CD4-positive, alpha-beta memory T cell (primary cell): ENCODE results near the gene SLC35F3. TPM values are rescaled to one million over a fixed set of nuclear protein-coding genes. Genes with fewer than 3 reads are reported as not detected.

Experiments used
- CTCF ChIA-PET: fragments of 350-600 bp; sonication (Branson Sonifier 250); formaldehyde crosslinking; loops from one replicate; lab custom pipeline; 2021; ENCODE audit warnings: inconsistent platforms; ENCODE audit not compliant: partially characterized antibody; lab: Charles Lee
- POLR2A ChIA-PET: fragments of 350-600 bp; sonication (Branson Sonifier 250); formaldehyde crosslinking; loops from one replicate; lab custom pipeline; 2021; ENCODE audit not compliant: partially characterized antibody; lab: Charles Lee
- DNase-seq, 5 donors: peaks; one replicate each; pipeline versions ENCODE4 v3.0.0 to v3.0.0-alpha.2; 2020 to 2022; ENCODE audit warnings: mixed read lengths in 1 of 5
- H3K27ac ChIP-seq: one replicate; pipeline ENCODE4 v1.7.0; 2013; ENCODE audit warnings: low read depth, low read length
- H3K27me3 ChIP-seq: 2 replicates; pipeline ENCODE4 v1.7.0; 2013; ENCODE audit warnings: mild to moderate bottlenecking, low read length, moderate library complexity; ENCODE audit not compliant: insufficient read depth
- H3K36me3 ChIP-seq: 2 replicates; pipeline ENCODE4 v1.7.0; 2013; ENCODE audit warnings: mild to moderate bottlenecking, low read length, moderate library complexity; ENCODE audit not compliant: insufficient read depth
- H3K4me1 ChIP-seq: 2 replicates; pipeline ENCODE4 v1.7.0; 2013; ENCODE audit warnings: mild to moderate bottlenecking, low read length, moderate library complexity; ENCODE audit not compliant: insufficient read depth
- H3K4me3 ChIP-seq, 2 donors: one replicate each; pipeline ENCODE4 v1.7.0; 2013; ENCODE audit warnings: low read length in 2 of 2, mild to moderate bottlenecking in 1 of 2
- H3K9me3 ChIP-seq, 2 donors: one replicate each; pipeline ENCODE4 v1.7.0; 2013; ENCODE audit warnings: low read length in 2 of 2, control low read depth in 1 of 2; ENCODE audit not compliant: control insufficient read depth in 1 of 2
- H3K27ac Mint-ChIP-seq, 7 donors: one replicate each; pipeline ENCODE4 v1.8.0; 2020 to 2021; ENCODE audit warnings: mixed read lengths in 7 of 7, mild to moderate bottlenecking in 6 of 7, inconsistent platforms in 3 of 7, moderate library complexity in 3 of 7
- H3K27me3 Mint-ChIP-seq, 2 donors: one replicate each; pipeline ENCODE4 v1.8.0; 2020 to 2021; ENCODE audit warnings: mixed read lengths in 2 of 2
- H3K36me3 Mint-ChIP-seq, 2 donors: one replicate each; pipeline ENCODE4 v1.8.0; 2020 to 2021; ENCODE audit warnings: mixed read lengths in 2 of 2, inconsistent platforms in 1 of 2, mild to moderate bottlenecking in 1 of 2
- H3K4me1 Mint-ChIP-seq, 4 donors: one replicate each; pipeline ENCODE4 v1.8.0; 2020 to 2021; ENCODE audit warnings: mixed read lengths in 4 of 4, mild to moderate bottlenecking in 1 of 4
- H3K4me3 Mint-ChIP-seq, 8 donors: one replicate each; pipeline ENCODE4 v1.8.0; 2020 to 2021; ENCODE audit warnings: mixed read lengths in 8 of 8, mild to moderate bottlenecking in 7 of 8, moderate library complexity in 6 of 8, inconsistent platforms in 3 of 8
- H3K9me3 Mint-ChIP-seq, 8 donors: one replicate each; pipeline ENCODE4 v1.8.0; 2020 to 2021; ENCODE audit warnings: mixed read lengths in 8 of 8, mild to moderate bottlenecking in 5 of 8, inconsistent platforms in 3 of 8, moderate library complexity in 1 of 8
- intact Hi-C: fragments of 100-400 bp; cut with micrococcal nuclease; formaldehyde crosslinking; loops from one replicate; pipeline ENCODE4 v1.15.1; 2023
- polyA plus RNA-seq, 2 donors: library from polyadenylated mRNA; unstranded; fragments of 300-500 nt; fragmentation: Illumina TruSeq; gene quantifications; one replicate each; pipeline ENCODE4 v1.2.3, GENCODE V29; 2021
- total RNA-seq, 2 experiments: library from RNA; stranded (reverse); gene quantifications; one replicate each; pipeline ENCODE4 v1.2.3, GENCODE V29; 2021

Gene SLC35F3
- total and polyA plus RNA-seq, 4 experiments from 2014 or later, result 0.12 to 0.84 TPM; not detected in 2

GRCh38 chr1:233971753-233972152 is 67.3 kb downstream of the SLC35F3 start:
- intact Hi-C loops, result no loop called here
- H3K4me1 ChIP-seq, result no peaks in the 10 kb centered on the region
- no peak overlapping the region for H3K27ac ChIP-seq
- Mint-ChIP-seq H3K4me3 (no peak overlapping the region), H3K4me1 (no peaks in the 10 kb centered on the region), H3K9me3 (peaks cover 0 to 3% (median 0%) of the 10 kb centered on the region in 8 donors), H3K36me3 (no peaks in the 10 kb centered on the region), H3K27ac (no peak overlapping the region), H3K27me3 (peaks cover 0 to 6% of the 10 kb centered on the region in 2 donors)
- H3K4me3 ChIP-seq, result no peak overlapping the region
- no peaks in the 10 kb centered on the region for H3K27me3 ChIP-seq
- no peak for DNase-seq
- no peaks in the 10 kb centered on the region for H3K9me3 ChIP-seq
- POLR2A ChIA-PET, result no interaction called here
- H3K36me3 ChIP-seq, result no peaks in the 10 kb centered on the region
- CTCF ChIA-PET, result no interaction called here

- ChIA-PET CTCF (interaction anchor here (1.2 kb wide), 1 partner anchor 13 kb away, joined by 5 read pairs; no protein-coding TSS in a partner anchor), POLR2A (no interaction called here)
- H3K27me3 ChIP-seq, result no peaks in the 10 kb centered on the region
- H3K4me3 ChIP-seq, result no peak overlapping the region
- Mint-ChIP-seq H3K27me3 (peaks cover 0 to 6% of the 10 kb centered on the region in 2 donors), H3K27ac (no peak overlapping the region), H3K9me3 (peaks cover 0 to 3% (median 0%) of the 10 kb centered on the region in 8 donors), H3K4me1 (no peaks in the 10 kb centered on the region), H3K36me3 (no peaks in the 10 kb centered on the region), H3K4me3 (no peak overlapping the region)
- no peaks in the 10 kb centered on the region for H3K9me3 ChIP-seq
- no peak overlapping the region for H3K27ac ChIP-seq
- intact Hi-C loops, result no loop called here
- no peaks in the 10 kb centered on the region for H3K36me3 ChIP-seq
- no peak for DNase-seq
- no peaks in the 10 kb centered on the region for H3K4me1 ChIP-seq
Measured at GRCh38 chr1:233972563-233972950, 68.1 kb downstream of the SLC35F3 start.

- Histone ChIP-seq H3K9me3 (no peaks in the 10 kb centered on the region), H3K27ac (no peak overlapping the region), H3K4me1 (no peaks in the 10 kb centered on the region), H3K36me3 (no peaks in the 10 kb centered on the region), H3K4me3 (no peak overlapping the region), H3K27me3 (no peaks in the 10 kb centered on the region)
- no peak overlapping the region for H3K27ac Mint-ChIP-seq
- intact Hi-C loops, result no loop called here
- no peaks in the 10 kb centered on the region for H3K36me3 Mint-ChIP-seq
- H3K4me3 Mint-ChIP-seq, result no peak overlapping the region
- H3K27me3 Mint-ChIP-seq, result peaks cover 0 to 6% of the 10 kb centered on the region in 2 donors
- no peak for DNase-seq
- ChIA-PET POLR2A (no interaction called here), CTCF (interaction anchor here (1.2 kb wide), 1 partner anchor 13 kb away, joined by 5 read pairs; no protein-coding TSS in a partner anchor)
- H3K4me1 Mint-ChIP-seq, result no peaks in the 10 kb centered on the region
- H3K9me3 Mint-ChIP-seq, result peaks cover 0 to 3% (median 0%) of the 10 kb centered on the region in 8 donors
Measured at GRCh38 chr1:233972951-233973635, 68.6 kb downstream of the SLC35F3 start.

GRCh38 chr1:233975486-233975885 is 71.0 kb downstream of the SLC35F3 start:
- Mint-ChIP-seq H3K36me3 (no peaks in the 10 kb centered on the region), H3K27me3 (peaks cover 0 to 2% of the 10 kb centered on the region in 2 donors), H3K27ac (no peak overlapping the region), H3K9me3 (no peaks in the 10 kb centered on the region), H3K4me3 (no peak overlapping the region), H3K4me1 (no peaks in the 10 kb centered on the region)
- no peaks in the 10 kb centered on the region for H3K36me3 ChIP-seq
- no peak overlapping the region for H3K4me3 ChIP-seq
- no peaks in the 10 kb centered on the region for H3K4me1 ChIP-seq
- intact Hi-C loops, result no loop called here
- ChIA-PET POLR2A (no interaction called here), CTCF (no interaction called here)
- no peak overlapping the region for H3K27ac ChIP-seq
- DNase-seq, result no peak
- H3K27me3 ChIP-seq, result no peaks in the 10 kb centered on the region
- H3K9me3 ChIP-seq, result no peaks in the 10 kb centered on the region

- POLR2A ChIA-PET, result no interaction called here
Measured at GRCh38 chr1:233981042-233981675, 76.7 kb downstream of the SLC35F3 start.

GRCh38 chr1:233982827-233983518 is 78.5 kb downstream of the SLC35F3 start:
- H3K36me3 Mint-ChIP-seq, result no peaks in the 10 kb centered on the region
- H3K4me1 ChIP-seq, result no peaks in the 10 kb centered on the region
- H3K27me3 Mint-ChIP-seq, result peaks cover 0 to 5% of the 10 kb centered on the region in 2 donors
- no peak overlapping the region for H3K27ac Mint-ChIP-seq
- H3K4me3 ChIP-seq, result no peak overlapping the region
- ChIA-PET POLR2A (no interaction called here), CTCF (no interaction called here)
- H3K27me3 ChIP-seq, result no peaks in the 10 kb centered on the region
- H3K4me3 Mint-ChIP-seq, result no peak overlapping the region
- H3K27ac ChIP-seq, result no peak overlapping the region
- intact Hi-C loops, result loop anchor here (10.0 kb wide), 1 partner anchor 678 kb away; no protein-coding TSS in a partner anchor
- H3K4me1 Mint-ChIP-seq, result no peaks in the 10 kb centered on the region
- H3K36me3 ChIP-seq, result no peaks in the 10 kb centered on the region
- DNase-seq, result no peak
- H3K9me3 ChIP-seq, result no peaks in the 10 kb centered on the region
- H3K9me3 Mint-ChIP-seq, result peaks cover 0 to 1% (median 0%) of the 10 kb centered on the region in 8 donors

More at GRCh38 chr1:233981042-233981675, 76.7 kb downstream of the SLC35F3 start:
- H3K27me3 ChIP-seq, result no peaks in the 10 kb centered on the region
- H3K36me3 Mint-ChIP-seq, result no peaks in the 10 kb centered on the region
- intact Hi-C loops, result loop anchor here (10.0 kb wide), 1 partner anchor 676 kb away; no protein-coding TSS in a partner anchor
- H3K9me3 Mint-ChIP-seq, result peaks cover 0 to 1% (median 0%) of the 10 kb centered on the region in 8 donors
- H3K27ac ChIP-seq, result no peak overlapping the region
- H3K27me3 Mint-ChIP-seq, result no peaks in the 10 kb centered on the region
- H3K36me3 ChIP-seq, result no peaks in the 10 kb centered on the region
- H3K9me3 ChIP-seq, result no peaks in the 10 kb centered on the region
- CTCF ChIA-PET, result no interaction called here
- H3K4me3 Mint-ChIP-seq, result no peak overlapping the region
- no peak overlapping the region for H3K4me3 ChIP-seq
- H3K4me1 ChIP-seq, result no peaks in the 10 kb centered on the region
- H3K27ac Mint-ChIP-seq, result no peak overlapping the region
- DNase-seq, result no peak
- no peaks in the 10 kb centered on the region for H3K4me1 Mint-ChIP-seq

- CTCF ChIA-PET, result no interaction called here
Measured at GRCh38 chr1:233983811-233984210, 79.3 kb downstream of the SLC35F3 start.

More at GRCh38 chr1:233983811-233984210, 79.3 kb downstream of the SLC35F3 start:
- H3K4me1 ChIP-seq, result no peaks in the 10 kb centered on the region
- no peak for DNase-seq
- no peak overlapping the region for H3K4me3 ChIP-seq
- Mint-ChIP-seq H3K4me3 (no peak overlapping the region), H3K9me3 (peaks cover 0 to 1% (median 0%) of the 10 kb centered on the region in 8 donors), H3K27me3 (peaks cover 2 to 5% of the 10 kb centered on the region in 2 donors), H3K27ac (no peak overlapping the region), H3K4me1 (no peaks in the 10 kb centered on the region), H3K36me3 (no peaks in the 10 kb centered on the region)
- H3K27ac ChIP-seq, result no peak overlapping the region
- POLR2A ChIA-PET, result no interaction called here
- intact Hi-C loops, result loop anchor here (10.0 kb wide), 1 partner anchor 679 kb away; no protein-coding TSS in a partner anchor
- no peaks in the 10 kb centered on the region for H3K9me3 ChIP-seq
- no peaks in the 10 kb centered on the region for H3K36me3 ChIP-seq
- H3K27me3 ChIP-seq, result no peaks in the 10 kb centered on the region
